Esophagus squamous epithelium (tissue), 4 donors: ENCODE data around the gene ATXN1.

Experiments used
- CTCF ChIP-seq, 6 experiments: fragments of 450-650 bp in 4 of 6; fragments of 200-600 bp in 2 of 6; sonication (generic) in 2 of 6; IDR thresholded peaks; one replicate each; pipeline ENCODE4 v1.5.1; 2016 to 2019; ENCODE audit warnings: antibody characterized with exemption in 6 of 6, mild to moderate bottlenecking in 4 of 6, moderate library complexity in 4 of 6
- POLR2A ChIP-seq, 4 donors: fragments of 450-650 bp; IDR thresholded peaks; one replicate each; pipeline ENCODE4 v1.6.1; 2017; ENCODE audit warnings: antibody characterized with exemption in 4 of 4, mild to moderate bottlenecking in 4 of 4, moderate library complexity in 3 of 4

DNA sequence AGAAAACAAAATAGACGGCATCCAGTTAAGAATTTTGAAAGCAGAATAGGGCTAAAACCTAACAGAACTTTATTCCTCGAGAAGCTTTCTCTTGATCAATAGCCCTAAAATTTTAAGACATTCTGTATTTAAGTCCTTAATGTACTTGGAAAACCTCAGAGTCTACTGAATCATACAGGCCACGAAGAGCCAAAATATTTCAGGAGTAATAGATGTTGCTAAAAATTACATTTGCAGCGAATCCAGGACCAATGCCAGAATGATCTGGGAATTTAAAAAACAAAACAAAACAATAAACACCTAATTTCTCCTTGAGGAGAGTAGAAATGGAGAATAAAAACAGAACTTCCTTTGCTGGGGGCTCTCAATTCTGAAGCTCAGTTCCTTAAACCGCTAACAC, 23.3 kb downstream of the ATXN1 start:
- TF ChIP-seq CTCF (IDR thresholded peaks at IDR 0.05) (no peak), POLR2A (IDR thresholded peaks at IDR 0.05) (no peak)
